RPMI8226 (cell line): ENCODE data around the gene C3orf38.
"Not testable (repeated sequence)": the region's sequence is repeated elsewhere in the genome, so short reads cannot be mapped to it uniquely, and the experiment has no call there.

Source experiments
- DNase-seq: peaks from one replicate; pipeline ENCODE4 v3.0.0-alpha.2; 2015

C3orf38 gene

GRCh38 chr3:88166419-88166971, 16.7 kb downstream of the C3orf38 start:
- DNase-seq: no peak

DNA sequence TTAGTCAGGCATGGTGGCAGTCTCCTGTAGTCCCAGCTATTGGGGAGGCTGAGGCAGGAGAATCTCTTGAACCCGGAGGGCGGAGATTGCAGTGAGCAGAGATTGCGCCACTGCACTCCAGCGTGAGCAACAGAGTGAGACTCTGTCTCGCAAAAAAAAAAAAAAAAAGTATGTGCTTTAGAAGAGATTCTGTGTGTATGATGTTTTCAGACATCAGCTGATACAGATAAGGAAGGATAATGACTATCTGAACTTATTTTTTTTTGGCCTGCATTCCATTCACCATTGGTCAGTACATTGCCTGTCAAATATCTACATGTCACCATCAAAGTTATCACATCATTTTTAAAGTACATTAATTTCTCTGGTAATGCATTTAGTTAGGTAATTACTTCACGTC, 17.4 kb downstream of the C3orf38 start:
- no peak for DNase-seq

DNA sequence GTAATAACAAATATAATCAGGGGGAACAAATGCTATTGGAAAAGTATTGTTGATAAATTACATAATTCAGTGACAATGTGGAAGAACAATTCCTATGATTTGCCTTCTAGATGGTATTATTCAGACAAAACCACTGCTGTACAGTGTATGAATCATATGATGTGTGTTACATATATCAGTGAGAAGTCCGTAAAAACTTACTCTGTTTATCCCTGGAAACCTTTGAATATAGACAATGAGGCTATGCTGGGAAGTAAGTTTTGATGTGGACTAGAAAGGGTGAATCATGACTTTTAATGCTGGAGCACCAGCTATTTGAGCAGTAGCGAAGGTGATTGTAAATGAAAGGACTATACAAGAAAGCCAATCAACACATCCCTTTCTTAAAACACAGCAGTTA, 17.9 kb downstream of the C3orf38 start:
- no peak for DNase-seq

DNA sequence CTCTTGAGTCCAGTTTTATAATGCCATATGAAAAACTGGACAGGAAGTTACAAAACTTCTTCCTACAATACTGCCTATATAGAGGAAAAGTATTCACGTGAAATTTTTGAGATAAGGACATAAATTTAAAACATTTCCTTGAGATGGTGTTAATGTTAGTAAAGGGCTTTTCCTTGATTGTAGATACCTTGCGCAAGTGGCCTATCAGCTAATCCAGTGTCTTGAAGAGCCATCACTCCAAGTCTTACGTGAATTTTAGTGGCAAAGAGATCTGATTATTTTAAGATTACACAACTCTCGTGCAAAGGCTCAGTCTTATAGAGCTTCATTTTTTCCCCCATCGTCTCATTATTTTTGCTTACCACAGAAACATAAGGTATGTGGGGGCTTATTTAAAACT, 18.4 kb downstream of the C3orf38 start:
- no peak for DNase-seq

DNA sequence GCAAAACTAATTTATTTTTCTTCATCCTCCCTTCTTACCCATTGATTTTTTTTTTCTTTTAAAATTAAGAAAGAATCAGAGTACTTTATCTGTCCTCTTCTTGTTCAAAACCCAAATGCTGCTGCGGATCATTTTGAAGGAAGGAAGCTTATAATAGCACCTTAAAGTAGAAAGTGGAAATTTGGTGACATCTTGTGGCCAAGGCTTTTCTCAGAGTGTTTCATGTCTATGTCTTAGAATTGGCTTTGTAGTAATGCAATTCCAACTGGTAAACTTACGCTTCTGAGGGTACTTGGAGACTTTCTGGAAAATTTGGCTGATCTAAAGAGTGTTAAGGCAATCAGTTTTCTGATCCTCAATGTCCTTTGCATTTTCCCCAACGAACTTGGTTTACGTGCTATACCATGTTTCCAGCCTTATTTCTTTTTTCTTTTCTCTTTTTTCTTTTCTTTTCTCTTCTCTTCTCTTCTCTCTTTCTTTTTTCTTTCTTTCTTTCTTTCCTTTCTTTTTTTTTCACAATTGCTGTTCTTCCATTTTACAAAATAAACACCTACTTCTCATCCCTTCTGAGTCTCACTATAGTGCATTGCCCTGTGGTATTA, 30.7 kb downstream of the C3orf38 start:
- DNase-seq: peak; percentile 49

GRCh38 chr3:88182165-88182918, 32.6 kb downstream of the C3orf38 start:
- DNase-seq: not testable (repeated sequence)

GRCh38 chr3:88188436-88188835, 38.7 kb downstream of the C3orf38 start:
- no peak for DNase-seq

DNA sequence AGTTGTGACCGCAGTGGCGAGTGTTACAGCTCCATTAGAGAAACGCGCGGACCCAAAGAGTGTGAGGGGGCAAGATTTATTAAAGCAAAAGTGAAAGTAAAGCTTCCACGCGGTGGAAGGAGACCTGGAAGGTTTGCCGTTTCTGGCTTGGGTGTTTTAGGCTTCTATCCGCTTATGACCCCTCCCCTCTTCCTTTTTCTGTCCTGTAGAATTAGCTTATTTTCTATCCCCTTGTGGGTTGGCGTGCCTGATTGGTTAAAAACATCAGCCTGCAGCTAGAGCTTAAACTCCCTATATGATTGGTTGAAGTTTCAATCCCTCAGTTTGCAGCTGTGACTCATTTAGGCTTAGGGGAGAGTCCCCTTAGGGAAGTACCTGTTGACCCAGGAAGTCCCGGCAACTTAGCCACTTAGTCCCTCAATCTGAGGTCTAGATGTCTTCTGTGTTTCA, 39.6 kb downstream of the C3orf38 start:
- no peak for DNase-seq

DNA sequence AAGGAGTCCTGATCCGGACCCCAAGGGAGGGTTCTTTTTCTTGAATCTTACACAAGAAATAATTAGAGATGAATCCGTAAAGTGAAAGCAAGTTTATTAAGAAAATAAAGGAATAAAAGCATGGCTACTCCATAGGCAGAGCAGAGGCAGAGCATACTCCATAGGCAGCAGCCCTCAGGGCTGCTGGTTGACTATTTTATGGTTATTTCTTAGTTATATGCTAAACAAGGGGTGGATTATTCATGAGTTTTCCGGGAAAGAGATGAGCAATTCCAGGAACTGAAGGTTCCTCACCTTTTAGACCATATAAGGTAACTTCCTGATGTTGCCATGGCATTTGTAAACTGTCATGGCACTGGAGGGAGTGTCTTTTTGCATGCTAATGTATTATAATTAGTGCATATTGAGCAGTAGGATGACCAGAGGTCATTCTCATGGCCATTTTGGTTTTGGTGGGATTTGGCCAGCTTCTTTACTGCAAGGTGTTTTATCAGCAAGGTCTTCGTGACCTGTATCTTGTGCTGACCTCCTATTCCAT, 42.2 kb downstream of the C3orf38 start:
- no peak for DNase-seq

GRCh38 chr3:88192631-88193030, 42.9 kb downstream of the C3orf38 start:
- no peak for DNase-seq

DNA sequence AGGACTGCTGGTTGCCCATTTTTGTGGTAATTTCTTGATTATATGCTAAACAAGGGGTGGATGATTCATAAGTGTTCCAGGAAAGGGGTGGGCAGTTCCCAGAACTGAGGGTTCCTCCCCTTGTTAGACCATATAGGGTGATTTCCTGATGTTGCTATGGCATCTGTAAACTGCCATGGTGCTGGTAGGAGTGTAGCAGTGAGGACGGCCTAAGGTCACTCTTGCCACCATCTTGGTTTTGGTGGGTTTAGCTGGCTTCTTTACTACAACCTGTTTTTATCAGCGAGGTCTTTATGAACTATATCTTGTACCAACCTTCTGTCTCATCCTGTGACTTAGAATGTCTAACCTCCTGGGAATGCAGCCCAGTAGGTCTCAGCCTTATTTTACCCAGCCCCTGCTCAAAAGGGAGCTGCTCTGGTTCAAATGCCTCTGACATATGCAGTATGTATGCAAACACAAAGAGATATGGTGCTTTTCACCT, 46.2 kb downstream of the C3orf38 start:
- DNase-seq: no peak

DNA sequence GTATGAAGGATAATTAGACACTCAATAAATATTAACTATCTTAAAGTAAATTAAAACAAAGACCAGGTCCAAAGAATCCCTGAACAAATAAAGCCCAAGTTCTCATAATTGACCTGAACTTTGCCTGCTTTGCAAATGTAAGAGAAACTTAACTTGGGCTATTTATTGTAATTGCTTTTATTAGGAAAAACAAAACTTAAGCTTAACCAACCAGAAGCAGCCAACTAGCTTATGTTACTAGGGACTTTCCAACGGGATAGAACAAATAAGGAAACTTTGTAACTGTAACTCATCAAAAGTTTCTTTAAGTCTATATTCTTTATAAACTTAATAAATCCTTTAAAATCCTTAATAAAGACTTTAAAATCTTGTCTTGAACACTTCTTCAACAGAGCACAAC, 48.4 kb downstream of the C3orf38 start:
- no peak for DNase-seq

DNA sequence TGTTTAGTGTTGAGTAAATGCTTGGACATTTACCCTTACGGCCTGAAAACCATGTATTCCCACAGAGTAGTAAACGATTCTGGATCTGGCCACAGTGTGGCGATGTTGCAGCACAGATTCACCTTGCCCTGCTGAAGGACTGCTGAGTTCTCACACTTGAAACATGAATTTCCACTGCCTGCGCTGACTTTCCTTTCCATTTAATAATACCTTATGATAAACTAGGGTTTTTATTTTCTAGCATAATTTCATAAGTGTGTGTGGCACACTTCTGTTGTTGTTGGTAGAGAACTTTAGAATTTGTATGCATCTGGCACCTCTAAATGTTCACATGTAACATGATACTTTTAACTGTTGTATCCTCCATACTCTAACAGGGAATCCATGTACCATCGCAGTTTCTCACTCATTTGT, 53.9 kb downstream of the C3orf38 start:
- DNase-seq: peak; percentile 66
